Activated naive CD4-positive, alpha-beta T cell treated with anti-CD3 and anti-CD28 coated beads, Interleukin-2, amount 10 ng/mL, durations not matched to agents 7 days and 5 days (primary cell): ENCODE results near the gene DDI2.
"Not testable (repeated sequence)": the region's sequence is repeated elsewhere in the genome, so short reads cannot be mapped to it uniquely, and the experiment has no call there.

Experiments
- CTCF ChIA-PET: fragments of 350-600 bp; sonication (Branson Sonifier 250); formaldehyde crosslinking; loops from one replicate; lab custom pipeline; 2021; ENCODE audit warnings: antibody characterized with exemption; lab: Charles Lee
- DNase-seq: peaks from one replicate; pipeline ENCODE4 v3.0.0-alpha.2; 2020
- H3K27ac Mint-ChIP-seq: one replicate; pipeline ENCODE4 v1.8.0; 2021; ENCODE audit warnings: mild to moderate bottlenecking, moderate library complexity, mixed read lengths
- H3K27me3 Mint-ChIP-seq: one replicate; pipeline ENCODE4 v1.8.0; 2021; ENCODE audit warnings: mild to moderate bottlenecking, mixed read lengths
- H3K36me3 Mint-ChIP-seq: one replicate; pipeline ENCODE4 v1.8.0; 2021; ENCODE audit warnings: mixed read lengths
- H3K4me1 Mint-ChIP-seq: one replicate; pipeline ENCODE4 v1.8.0; 2021; ENCODE audit warnings: mixed read lengths
- H3K4me3 Mint-ChIP-seq: one replicate; pipeline ENCODE4 v1.8.0; 2021; ENCODE audit warnings: mild to moderate bottlenecking, moderate library complexity, mixed read lengths
- H3K9me3 Mint-ChIP-seq: one replicate; pipeline ENCODE4 v1.8.0; 2021; ENCODE audit warnings: mixed read lengths

Gene DDI2

GRCh38 chr1:15636436-15636835, 19.2 kb downstream of the DDI2 start:
- Mint-ChIP-seq H3K27ac (no peak overlapping the region), H3K4me1 (no peaks in the 10 kb centered on the region), H3K36me3 (peaks cover 59% of the 10 kb centered on the region), H3K9me3 (no peaks in the 10 kb centered on the region), H3K4me3 (no peak overlapping the region), H3K27me3 (no peaks in the 10 kb centered on the region)
- CTCF ChIA-PET = no interaction called here
- DNase-seq = no peak

GRCh38 chr1:15637826-15638225, 20.6 kb downstream of the DDI2 start:
- H3K4me1 Mint-ChIP-seq = no peaks in the 10 kb centered on the region
- DNase-seq = no peak
- no peaks in the 10 kb centered on the region for H3K9me3 Mint-ChIP-seq
- no peaks in the 10 kb centered on the region for H3K27me3 Mint-ChIP-seq
- no peak overlapping the region for H3K4me3 Mint-ChIP-seq
- peaks cover 60% of the 10 kb centered on the region for H3K36me3 Mint-ChIP-seq
- CTCF ChIA-PET = no interaction called here
- no peak overlapping the region for H3K27ac Mint-ChIP-seq

- CTCF ChIA-PET = no interaction called here
- Mint-ChIP-seq H3K4me3 (no peak overlapping the region), H3K36me3 (peaks cover 60% of the 10 kb centered on the region), H3K27me3 (no peaks in the 10 kb centered on the region), H3K9me3 (no peaks in the 10 kb centered on the region), H3K4me1 (no peaks in the 10 kb centered on the region), H3K27ac (no peak overlapping the region)
- DNase-seq = no peak
These were observed 22.0 kb downstream of the DDI2 start for GRCh38 chr1:15639262-15639661.

GRCh38 chr1:15639931-15640330, 22.7 kb downstream of the DDI2 start:
- Mint-ChIP-seq H3K36me3 (peaks cover 58% of the 10 kb centered on the region), H3K4me3 (no peak overlapping the region), H3K27me3 (no peaks in the 10 kb centered on the region), H3K27ac (no peak overlapping the region), H3K9me3 (no peaks in the 10 kb centered on the region), H3K4me1 (no peaks in the 10 kb centered on the region)
- CTCF ChIA-PET = no interaction called here
- DNase-seq = no peak

- Mint-ChIP-seq H3K27me3 (no peaks in the 10 kb centered on the region), H3K4me3 (no peak overlapping the region), H3K4me1 (no peaks in the 10 kb centered on the region), H3K27ac (no peak overlapping the region), H3K36me3 (peaks cover 60% of the 10 kb centered on the region), H3K9me3 (no peaks in the 10 kb centered on the region)
- no peak for DNase-seq
- CTCF ChIA-PET = no interaction called here
These were observed 23.4 kb downstream of the DDI2 start for GRCh38 chr1:15640667-15641066.

- peaks cover 38% of the 10 kb centered on the region for H3K36me3 Mint-ChIP-seq
- no peak overlapping the region for H3K4me3 Mint-ChIP-seq
- DNase-seq = no peak
- H3K27ac Mint-ChIP-seq = no peak overlapping the region
- no peaks in the 10 kb centered on the region for H3K9me3 Mint-ChIP-seq
- no peaks in the 10 kb centered on the region for H3K27me3 Mint-ChIP-seq
- CTCF ChIA-PET = no interaction called here
- no peaks in the 10 kb centered on the region for H3K4me1 Mint-ChIP-seq
These were observed 32.7 kb downstream of the DDI2 start for GRCh38 chr1:15649937-15650336.

GRCh38 chr1:15650433-15650832, 33.2 kb downstream of the DDI2 start:
- Mint-ChIP-seq H3K27ac (no peak overlapping the region), H3K4me3 (no peak overlapping the region), H3K9me3 (no peaks in the 10 kb centered on the region), H3K27me3 (no peaks in the 10 kb centered on the region), H3K4me1 (no peaks in the 10 kb centered on the region), H3K36me3 (peaks cover 35% of the 10 kb centered on the region)
- DNase-seq = no peak
- CTCF ChIA-PET = no interaction called here

GRCh38 chr1:15652130-15652529, 34.9 kb downstream of the DDI2 start:
- DNase-seq, H3K4me1 Mint-ChIP-seq, CTCF ChIA-PET, H3K9me3 Mint-ChIP-seq, H3K27ac Mint-ChIP-seq, H3K4me3 Mint-ChIP-seq, H3K27me3 Mint-ChIP-seq: not testable (repeated sequence)
- peaks cover 36% of the 10 kb centered on the region for H3K36me3 Mint-ChIP-seq

- no peak overlapping the region for H3K4me3 Mint-ChIP-seq
- H3K9me3 Mint-ChIP-seq = no peaks in the 10 kb centered on the region
- H3K36me3 Mint-ChIP-seq = peaks cover 37% of the 10 kb centered on the region
- CTCF ChIA-PET = interaction anchor here (0.7 kb wide), 1 partner anchor 11 kb away, joined by 3 read pairs; no protein-coding TSS in a partner anchor
- H3K27ac Mint-ChIP-seq = no peak overlapping the region
- H3K4me1 Mint-ChIP-seq = peaks cover 3% of the 10 kb centered on the region
- DNase-seq = no peak
- no peaks in the 10 kb centered on the region for H3K27me3 Mint-ChIP-seq
These were observed 36.9 kb downstream of the DDI2 start for GRCh38 chr1:15654091-15654690.

GRCh38 chr1:15656464-15656863, 39.2 kb downstream of the DDI2 start:
- CTCF ChIA-PET = interaction anchor here (0.7 to 0.9 kb wide), 2 partner anchors 13 to 167 kb away, joined by 3 read pairs; no protein-coding TSS in a partner anchor
- Mint-ChIP-seq H3K9me3 (no peaks in the 10 kb centered on the region), H3K27me3 (no peaks in the 10 kb centered on the region), H3K27ac (no peak overlapping the region), H3K4me3 (no peak overlapping the region), H3K4me1 (peaks cover 3% of the 10 kb centered on the region), H3K36me3 (peaks cover 53% of the 10 kb centered on the region)
- DNase-seq = no peak

- no peak for DNase-seq
- no peaks in the 10 kb centered on the region for H3K9me3 Mint-ChIP-seq
- peaks cover 3% of the 10 kb centered on the region for H3K4me1 Mint-ChIP-seq
- no peak overlapping the region for H3K4me3 Mint-ChIP-seq
- no peaks in the 10 kb centered on the region for H3K27me3 Mint-ChIP-seq
- CTCF ChIA-PET = interaction anchor here (0.7 to 0.9 kb wide), 2 partner anchors 12 to 167 kb away, joined by 3 read pairs; no protein-coding TSS in a partner anchor
- no peak overlapping the region for H3K27ac Mint-ChIP-seq
- peaks cover 51% of the 10 kb centered on the region for H3K36me3 Mint-ChIP-seq
These were observed 39.8 kb downstream of the DDI2 start for GRCh38 chr1:15657021-15657420.

- DNase-seq = no peak
- Mint-ChIP-seq H3K27ac (no peak overlapping the region), H3K4me3 (no peak overlapping the region), H3K4me1 (peaks cover 3% of the 10 kb centered on the region), H3K9me3 (no peaks in the 10 kb centered on the region), H3K27me3 (no peaks in the 10 kb centered on the region), H3K36me3 (peaks cover 48% of the 10 kb centered on the region)
- CTCF ChIA-PET = no interaction called here
These were observed 42.9 kb downstream of the DDI2 start for GRCh38 chr1:15660151-15660550.

GRCh38 chr1:15662477-15662876, 45.2 kb downstream of the DDI2 start:
- CTCF ChIA-PET = no interaction called here
- no peaks in the 10 kb centered on the region for H3K9me3 Mint-ChIP-seq

GRCh38 chr1:15663925-15664324, 46.7 kb downstream of the DDI2 start:
- no peak overlapping the region for H3K27ac Mint-ChIP-seq
- DNase-seq = no peak
- no peaks in the 10 kb centered on the region for H3K4me1 Mint-ChIP-seq
- peaks cover 35% of the 10 kb centered on the region for H3K36me3 Mint-ChIP-seq
- no peaks in the 10 kb centered on the region for H3K9me3 Mint-ChIP-seq
- CTCF ChIA-PET = interaction anchor here (0.7 to 1.5 kb wide), 4 partner anchors 15 to 1358 kb away, joined by 3 to 5 read pairs (median 3); no protein-coding TSS in a partner anchor
- no peaks in the 10 kb centered on the region for H3K27me3 Mint-ChIP-seq
- H3K4me3 Mint-ChIP-seq = no peak overlapping the region

More at GRCh38 chr1:15662477-15662876, 45.2 kb downstream of the DDI2 start:
- Mint-ChIP-seq H3K27me3 (no peaks in the 10 kb centered on the region), H3K36me3 (peaks cover 38% of the 10 kb centered on the region), H3K27ac (no peak overlapping the region), H3K4me1 (no peaks in the 10 kb centered on the region), H3K4me3 (no peak overlapping the region)
- DNase-seq = no peak

- DNase-seq = no peak
- H3K4me1 Mint-ChIP-seq = no peaks in the 10 kb centered on the region
- CTCF ChIA-PET = no interaction called here
- H3K4me3 Mint-ChIP-seq = no peak overlapping the region
- H3K27me3 Mint-ChIP-seq = no peaks in the 10 kb centered on the region
- no peaks in the 10 kb centered on the region for H3K9me3 Mint-ChIP-seq
- H3K27ac Mint-ChIP-seq = no peak overlapping the region
- peaks cover 4% of the 10 kb centered on the region for H3K36me3 Mint-ChIP-seq
These were observed 50.1 kb downstream of the DDI2 start for GRCh38 chr1:15667362-15667761.
